Measurements from ENCODE around the gene GAPDHS.
A peak's percentile ranks its signal among the peaks of the same experiment; 100 is the strongest.

GAPDHS gene

GRCh38 chr19:35533201-35533821, at the start of gene GAPDHS:
GAPDHS (plus strand) TSS chr19:35533456; CDS start chr19:35533528, 72 bp downstream.
- DNase-seq, result no peak

GRCh38 chr19:35484252-35485036, 48.8 kb upstream of the GAPDHS start:
- DNase-seq, result no peak

GRCh38 chr19:35486268-35486708, 47.0 kb upstream of the GAPDHS start:
- no peak for DNase-seq

GRCh38 chr19:35487656-35488182, 45.5 kb upstream of the GAPDHS start:
- DNase-seq, result no peak

- no peak for DNase-seq
These were observed 44.6 kb upstream of the GAPDHS start for GRCh38 chr19:35488677-35489076.

GRCh38 chr19:35490364-35490763, 42.9 kb upstream of the GAPDHS start, which contains the start of gene KRTDAP:
KRTDAP (minus strand) TSS chr19:35490464; CDS start chr19:35490442, 22 bp downstream.
- no peak for DNase-seq

GRCh38 chr19:35491836-35492360, 41.4 kb upstream of the GAPDHS start:
- no peak for DNase-seq

- DNase-seq, result no peak
These were observed 39.3 kb upstream of the GAPDHS start for GRCh38 chr19:35493971-35494370.

GRCh38 chr19:35495107-35496064, 37.9 kb upstream of the GAPDHS start:
- peak; percentile 31 to 58 (median 38) for DNase-seq

GRCh38 chr19:35497406-35497805, 35.9 kb upstream of the GAPDHS start:
- no peak for DNase-seq

GRCh38 chr19:35498220-35498619, 35.0 kb upstream of the GAPDHS start:
- DNase-seq, result no peak

GRCh38 chr19:35498984-35499527, 34.2 kb upstream of the GAPDHS start:
- no peak for DNase-seq

GRCh38 chr19:35500611-35501010, 32.6 kb upstream of the GAPDHS start:
- DNase-seq, result no peak

GRCh38 chr19:35501684-35502083, 31.6 kb upstream of the GAPDHS start:
- DNase-seq, result no peak

- no peak for DNase-seq
These were observed 30.5 kb upstream of the GAPDHS start for GRCh38 chr19:35502751-35503150.

GRCh38 chr19:35506011-35506410, 27.2 kb upstream of the GAPDHS start:
- DNase-seq, result no peak

GRCh38 chr19:35507561-35507960, 25.7 kb upstream of the GAPDHS start:
- no peak for DNase-seq

- no peak for DNase-seq
These were observed 25.1 kb upstream of the GAPDHS start for GRCh38 chr19:35508129-35508528.

GRCh38 chr19:35509018-35509652, 24.1 kb upstream of the GAPDHS start:
- peak in 1 of 4 experiments; percentile 24 for DNase-seq

GRCh38 chr19:35509861-35510625, 23.2 kb upstream of the GAPDHS start:
- DNase-seq, result peak; percentile 38 to 71 (median 60)

GRCh38 chr19:35510626-35510964, 22.7 kb upstream of the GAPDHS start:
- DNase-seq, result no peak
